ENCODE measurements around the gene SBK3.
A peak's percentile ranks its signal among the peaks of the same experiment; 100 is the strongest.
"Not testable (repeated sequence)": the region's sequence is repeated elsewhere in the genome, so short reads cannot be mapped to it uniquely, and the experiment has no call there.

SBK3 gene

DNA sequence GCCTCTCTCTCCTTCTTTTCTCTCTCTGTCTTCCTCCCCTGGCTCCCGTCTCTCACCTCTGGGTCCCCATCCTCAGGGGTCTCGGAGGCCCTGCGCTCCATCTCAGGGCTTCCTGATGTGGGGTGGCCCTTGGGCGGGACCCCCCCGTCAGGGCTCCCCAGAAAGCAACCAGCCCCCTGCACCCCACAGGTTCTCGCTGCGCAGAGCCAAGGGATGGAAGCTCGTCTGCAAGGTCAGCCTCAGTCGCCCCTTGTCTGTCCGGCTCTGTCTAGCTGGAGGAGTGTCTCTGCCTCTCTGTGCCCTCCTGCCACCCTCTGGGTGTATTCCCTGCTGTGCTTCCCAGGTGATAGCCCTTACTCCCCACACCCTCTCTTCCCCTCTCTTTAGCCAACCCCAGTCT is at the start of gene SBK3:
TSS of gene SBK3 (minus strand) at position 101 of the 400 bp plus-strand sequence. CDS start at position 101, 0 bp downstream.
- no peak within 1 kb of the TSS for H3K4me3 ChIP-seq (ENCODE audit: low read depth, low read length)
- no peak for DNase-seq (ENCODE audit: low read depth)

GRCh38 chr19:55593096-55593772 is 47.9 kb upstream of the SBK3 start:
- no peak for DNase-seq (ENCODE audit: low read depth)
- H3K4me3 ChIP-seq (ENCODE audit: low read depth, low read length): no peak overlapping the region

DNA sequence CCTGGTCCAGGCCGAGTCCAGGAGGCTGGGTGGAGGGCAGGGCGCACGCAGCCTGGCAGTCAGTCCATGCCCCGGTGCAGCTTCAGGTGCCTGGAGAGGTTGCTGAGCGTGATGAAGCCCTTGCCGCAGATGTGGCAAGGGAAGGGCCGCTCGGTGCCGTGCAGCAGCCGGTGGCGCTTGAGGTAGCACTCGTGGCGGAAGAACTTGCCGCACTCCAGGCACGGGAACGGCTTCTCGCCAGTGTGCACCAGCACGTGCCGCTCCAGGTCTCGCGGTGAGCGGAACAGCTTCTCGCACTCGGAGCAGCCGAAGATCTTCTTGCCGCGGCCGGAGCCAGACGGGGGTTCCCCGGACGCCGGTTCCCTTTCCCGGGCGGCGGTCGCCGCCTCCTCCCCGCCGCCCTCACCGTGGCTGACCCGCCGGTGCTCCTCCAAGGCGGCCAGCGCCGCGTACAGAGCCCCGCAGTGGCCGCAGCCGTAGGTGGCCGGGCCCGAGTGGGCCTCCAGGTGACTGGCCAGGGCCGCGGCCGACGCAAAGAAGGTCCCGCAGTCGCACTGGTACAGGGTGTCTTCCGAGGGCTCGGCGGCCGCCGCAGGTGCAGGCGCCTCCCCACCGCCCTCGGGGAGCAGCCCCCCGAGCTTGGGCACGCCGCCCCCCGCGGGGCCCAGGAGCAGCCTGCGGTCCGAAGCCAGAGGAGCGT is 47.2 kb upstream of the SBK3 start:
- no peak overlapping the region for H3K4me3 ChIP-seq (ENCODE audit: low read depth, low read length)
- no peak for DNase-seq (ENCODE audit: low read depth)

DNA sequence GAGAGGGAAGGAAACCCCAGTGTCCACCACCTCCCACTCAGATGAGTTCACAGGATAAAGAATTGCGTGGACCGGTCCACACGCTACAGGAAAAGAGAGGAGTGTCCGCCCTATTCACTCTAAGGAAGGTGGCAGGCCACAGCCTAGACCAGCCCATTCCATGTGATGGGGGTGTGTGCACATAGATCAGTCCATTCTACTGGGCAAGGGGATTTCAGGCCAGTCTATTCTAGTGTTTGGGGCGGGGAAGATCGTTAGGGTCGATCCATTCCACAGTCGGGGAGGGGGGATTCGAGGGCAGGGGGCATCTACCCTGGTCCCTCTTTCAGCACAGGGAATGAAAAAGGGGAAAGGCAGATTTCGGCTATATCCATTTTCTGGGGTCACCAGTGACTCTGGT is 46.2 kb upstream of the SBK3 start:
- H3K4me3 ChIP-seq (ENCODE audit: low read depth, low read length): no peak overlapping the region
- no peak for DNase-seq (ENCODE audit: low read depth)

DNA sequence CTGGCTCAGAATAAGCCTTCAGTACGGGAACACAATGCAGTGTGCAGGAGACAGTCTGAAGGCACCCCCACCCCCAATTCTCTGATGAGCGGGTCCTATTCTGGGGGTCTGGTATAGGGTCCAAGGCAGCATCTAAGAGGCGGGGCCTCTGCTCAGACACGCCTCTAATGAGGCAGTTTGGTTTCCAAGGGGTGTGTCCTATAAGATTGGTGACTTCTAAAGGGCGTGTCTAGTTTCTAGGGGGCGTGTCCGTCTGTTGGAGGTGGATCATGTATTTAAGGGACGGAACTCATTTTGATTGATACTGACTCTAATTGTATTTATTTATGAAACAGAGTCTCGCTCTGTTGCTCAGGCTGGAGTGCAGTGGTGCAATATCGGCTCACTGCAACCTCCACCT is 45.3 kb upstream of the SBK3 start:
- no peak overlapping the region for H3K4me3 ChIP-seq (ENCODE audit: low read depth, low read length)
- DNase-seq (ENCODE audit: low read depth): no peak

GRCh38 chr19:55590109-55590508 is 44.8 kb upstream of the SBK3 start:
- no peak overlapping the region for H3K4me3 ChIP-seq (ENCODE audit: low read depth, low read length)
- no peak for DNase-seq (ENCODE audit: low read depth)

DNA sequence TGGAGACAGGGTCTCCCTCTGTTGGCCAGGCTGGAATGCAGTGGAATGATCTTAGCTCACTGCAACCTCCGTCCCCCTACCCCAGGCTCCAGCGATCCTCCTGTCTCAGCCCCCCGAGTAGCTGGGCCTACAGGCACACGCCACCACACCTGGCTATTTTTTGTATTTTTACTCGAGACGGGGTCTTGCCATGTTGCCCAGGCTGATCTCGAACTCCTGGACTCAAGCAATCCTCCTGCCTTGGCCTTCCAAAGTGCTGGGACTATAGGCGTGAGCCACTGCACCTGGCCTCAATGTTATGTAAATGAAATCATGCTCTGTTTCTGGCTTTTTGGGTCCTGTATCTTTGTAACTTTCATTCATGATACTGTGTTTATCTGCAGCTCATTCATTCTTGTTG is 43.4 kb upstream of the SBK3 start:
- no peak for DNase-seq (ENCODE audit: low read depth)

DNA sequence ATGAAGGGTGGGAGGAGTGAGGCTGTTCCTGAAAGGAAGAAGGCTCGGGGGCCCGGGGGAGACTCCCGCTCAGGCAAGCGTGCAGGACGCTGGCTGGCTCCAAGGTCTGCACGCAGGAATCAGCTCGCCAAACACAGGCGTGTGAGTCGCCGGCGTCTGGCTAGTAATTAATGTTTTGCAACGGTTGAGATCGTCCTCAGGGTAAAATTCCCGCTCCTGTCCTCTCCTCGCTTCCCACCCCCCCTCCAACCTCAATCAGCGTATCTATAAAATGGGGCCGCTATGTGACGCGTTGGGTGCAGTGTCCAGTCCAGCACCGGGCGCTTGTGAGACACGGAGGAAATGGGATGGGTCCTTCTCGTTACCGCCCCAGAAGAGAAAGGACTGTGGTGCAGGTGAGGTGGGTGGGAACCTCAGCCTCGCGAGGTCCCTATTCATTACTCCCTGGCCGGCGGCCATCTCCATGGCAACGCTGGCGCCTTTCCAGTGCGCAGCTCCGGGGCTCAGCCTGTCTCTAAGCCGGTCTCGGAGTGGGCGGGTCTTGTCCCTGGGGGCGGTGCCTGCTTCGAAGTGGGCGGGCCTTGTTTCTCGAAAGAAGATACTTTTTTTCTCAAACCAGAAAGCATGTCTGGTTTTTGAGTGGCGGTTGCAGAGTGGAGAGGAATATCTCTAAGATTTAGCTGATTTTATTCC is 41.8 kb upstream of the SBK3 start:
- peak overlapping the region; percentile 48 for H3K4me3 ChIP-seq (ENCODE audit: low read depth, low read length)
- DNase-seq (ENCODE audit: low read depth): peak; percentile 64

More for the DNA sequence above, 43.4 kb upstream of the SBK3 start:
- H3K4me3 ChIP-seq (ENCODE audit: low read depth, low read length): no peak overlapping the region

- DNase-seq (ENCODE audit: low read depth): peak; percentile 63
- H3K4me3 ChIP-seq (ENCODE audit: low read depth, low read length): peak overlapping the region; percentile 21
Observed at GRCh38 chr19:55585658-55586339, 40.5 kb upstream of the SBK3 start.

GRCh38 chr19:55584871-55585270 is 39.5 kb upstream of the SBK3 start:
- no peak overlapping the region for H3K4me3 ChIP-seq (ENCODE audit: low read depth, low read length)
- no peak for DNase-seq (ENCODE audit: low read depth)

DNA sequence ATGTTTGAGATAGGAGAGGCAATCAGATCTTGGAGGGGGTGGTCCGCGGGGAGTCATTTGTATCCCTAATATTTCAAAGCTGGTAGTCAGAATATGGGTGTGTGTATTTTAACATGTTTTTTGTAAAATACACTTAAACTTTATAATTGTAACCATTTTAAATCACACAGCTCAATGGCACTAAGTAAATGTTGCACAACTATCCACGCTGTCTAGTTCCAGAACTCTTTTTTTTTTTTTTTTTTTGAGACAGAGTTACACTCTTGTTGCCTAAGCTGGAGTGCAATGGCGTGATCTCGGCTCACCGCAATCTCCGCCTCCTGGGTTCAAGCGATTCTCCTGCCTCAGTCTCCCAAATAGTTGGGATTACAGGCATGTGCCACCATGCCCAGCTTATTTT is 38.6 kb upstream of the SBK3 start:
- not testable (repeated sequence) for H3K4me3 ChIP-seq (ENCODE audit: low read depth, low read length); DNase-seq (ENCODE audit: low read depth)

GRCh38 chr19:55582284-55582683 is 36.9 kb upstream of the SBK3 start:
- not testable (repeated sequence) for H3K4me3 ChIP-seq (ENCODE audit: low read depth, low read length); DNase-seq (ENCODE audit: low read depth)

GRCh38 chr19:55581823-55582223 is 36.5 kb upstream of the SBK3 start:
- no peak overlapping the region for H3K4me3 ChIP-seq (ENCODE audit: low read depth, low read length)
- DNase-seq (ENCODE audit: low read depth): no peak

DNA sequence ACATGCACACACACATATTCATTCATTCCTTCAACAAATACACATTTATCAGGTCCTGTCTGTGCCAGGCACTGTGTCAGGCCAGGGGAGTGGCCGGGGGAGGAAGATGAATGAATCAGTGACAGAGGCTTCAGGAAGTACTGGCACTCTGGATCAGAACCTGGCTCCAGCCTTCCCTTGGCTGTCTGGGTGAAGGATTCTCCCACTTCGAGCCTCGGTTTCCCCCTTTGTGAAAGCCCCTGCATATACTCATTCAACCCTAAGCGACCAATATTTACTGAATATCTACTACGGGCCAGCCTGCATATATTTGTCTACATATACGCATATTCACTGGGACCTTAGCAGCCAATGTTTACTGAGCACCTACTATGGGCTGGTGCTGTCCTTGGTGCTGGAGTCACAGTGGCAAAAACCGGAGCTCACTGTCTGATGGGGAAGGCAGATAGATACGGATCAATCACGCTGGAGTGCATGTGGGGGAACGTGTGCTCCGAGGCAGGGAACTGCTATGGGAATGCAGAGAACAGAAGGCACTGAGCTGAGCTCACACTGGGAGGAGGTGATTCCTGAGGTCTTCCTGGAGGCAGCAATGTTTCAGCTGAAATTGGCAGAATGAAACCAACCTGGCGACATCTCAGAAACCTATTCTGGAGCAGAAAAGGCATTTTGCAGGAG is 35.9 kb upstream of the SBK3 start:
- H3K4me3 ChIP-seq (ENCODE audit: low read depth, low read length): peak overlapping the region; percentile 93
- DNase-seq (ENCODE audit: low read depth): no peak

GRCh38 chr19:55580628-55581144 is 35.3 kb upstream of the SBK3 start, which contains the start of gene ZNF579:
ZNF579 (minus strand) TSS chr19:55580848; CDS start chr19:55579639, 1,209 bp downstream.
- H3K4me3 ChIP-seq (ENCODE audit: low read depth, low read length): peak within 1 kb of the TSS; percentile 93
- DNase-seq (ENCODE audit: low read depth): peak; percentile 53

- H3K4me3 ChIP-seq (ENCODE audit: low read depth, low read length): peak overlapping the region; percentile 93
- DNase-seq (ENCODE audit: low read depth): no peak
Observed at GRCh38 chr19:55579766-55580621, 34.7 kb upstream of the SBK3 start.

DNA sequence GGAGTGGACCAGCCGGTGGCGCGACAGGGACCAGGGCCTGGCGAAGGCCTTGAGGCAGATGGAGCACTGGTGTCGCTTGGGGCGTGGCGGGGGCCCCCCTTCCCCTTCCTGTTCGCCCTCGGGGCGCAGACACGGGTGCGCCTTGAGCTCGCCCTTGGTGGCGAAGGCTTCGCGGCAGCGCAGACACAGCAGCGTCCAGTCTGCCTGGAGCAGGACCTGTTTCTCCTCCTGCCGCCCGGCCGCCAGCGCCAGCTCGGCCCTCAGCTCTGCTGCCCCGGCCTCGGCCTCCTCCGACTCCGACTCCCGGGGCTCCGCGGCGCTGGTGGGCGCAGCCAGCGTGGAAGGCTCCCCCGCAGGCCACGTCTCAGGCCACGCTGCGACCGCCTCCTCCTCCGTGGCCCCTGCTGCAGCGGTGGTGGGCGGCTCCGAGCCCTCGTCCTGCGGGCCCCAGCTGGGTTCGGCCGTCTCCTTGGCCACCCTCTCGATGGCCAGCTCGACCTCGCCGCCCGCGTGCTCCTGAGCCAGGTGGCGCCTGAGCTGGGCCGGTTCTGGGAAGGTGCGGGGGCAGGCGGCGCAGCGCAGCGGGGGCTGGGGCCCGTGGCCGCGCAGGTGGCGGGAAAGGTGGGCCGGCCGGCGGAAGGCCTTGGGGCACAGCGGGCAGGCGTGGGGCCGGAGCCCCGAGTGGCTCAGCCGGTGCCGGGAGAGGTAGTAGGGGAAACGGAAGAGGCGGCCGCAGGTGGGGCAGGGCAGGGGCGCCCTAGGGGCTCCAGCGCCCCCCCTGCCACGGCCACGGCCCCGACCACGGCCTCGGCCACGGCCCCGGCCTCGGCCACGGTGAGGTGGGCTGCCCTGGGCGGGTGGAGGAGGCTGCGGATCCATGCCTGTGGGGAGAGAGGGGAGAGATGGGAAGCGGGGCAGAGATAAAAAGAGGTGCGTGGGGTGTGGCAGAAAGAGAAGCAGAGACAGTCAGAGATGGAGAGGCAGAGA is 33.7 kb upstream of the SBK3 start:
- H3K4me3 ChIP-seq (ENCODE audit: low read depth, low read length): peak overlapping the region; percentile 93
- no peak for DNase-seq (ENCODE audit: low read depth)
